GM19455 (cell line): Measurements from ENCODE around the gene COL1A1.

ENCODE experiments used
- ATAC-seq: cut with Tn5 transposase; IDR thresholded peaks from one replicate; pipeline ENCODE4 v1.9.1; 2021; ENCODE audit not compliant: unreplicated experiment

COL1A1 gene

DNA sequence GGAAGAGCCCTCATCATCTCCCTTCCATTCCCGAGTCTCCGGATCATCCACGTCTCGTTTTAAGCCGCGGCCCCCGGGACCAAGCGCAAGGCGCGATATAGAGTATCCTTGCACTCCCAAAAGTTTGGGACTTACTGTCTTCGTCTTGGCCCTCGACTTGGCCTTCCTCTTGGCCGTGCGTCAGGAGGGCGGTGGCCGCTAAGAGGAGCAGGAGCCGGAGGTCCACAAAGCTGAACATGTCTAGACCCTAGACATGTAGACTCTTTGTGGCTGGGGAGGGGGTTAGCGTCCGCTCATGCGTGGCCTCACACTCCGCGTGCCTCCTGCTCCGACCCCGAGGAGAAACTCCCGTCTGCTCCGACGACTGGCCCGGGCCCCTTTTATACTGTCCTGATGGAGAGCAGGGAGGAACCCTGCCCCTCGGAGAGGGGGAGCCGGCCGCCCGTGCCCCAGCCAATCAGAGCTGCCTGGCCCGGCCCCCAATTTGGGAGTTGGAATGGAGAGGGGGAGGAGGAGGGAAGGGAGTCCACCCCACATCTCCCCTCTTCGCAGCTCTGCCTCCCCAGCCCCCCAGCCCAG, at the start of gene COL1A1:
Gene COL1A1 (minus strand): TSS at position 356 of the 579 bp plus-strand sequence. CDS start 118 bp downstream, at position 238.
- ATAC-seq = no peak

- no peak for ATAC-seq
Observed at GRCh38 chr17:50248255-50248654, 46.8 kb upstream of the COL1A1 start.

DNA sequence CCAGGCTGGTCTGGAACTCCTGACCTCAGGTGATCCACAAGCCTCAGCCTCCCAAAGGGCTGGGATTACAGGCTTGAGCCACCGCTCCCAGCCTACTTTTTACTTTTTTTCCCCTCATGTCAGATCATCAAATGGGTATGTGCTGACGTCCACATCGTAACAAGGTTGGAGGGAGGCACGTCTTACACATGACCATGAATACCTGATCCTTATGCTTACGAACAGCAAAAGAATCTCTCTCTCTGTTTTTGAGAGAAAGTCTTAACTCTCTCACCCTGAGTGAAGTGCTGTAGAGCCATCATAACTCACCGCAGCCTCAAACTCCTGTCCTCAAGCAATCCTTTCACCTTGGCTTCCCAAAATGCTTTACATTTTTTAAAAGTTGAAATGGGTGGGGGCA, 43.3 kb upstream of the COL1A1 start:
- no peak for ATAC-seq

- ATAC-seq = no peak
Observed at GRCh38 chr17:50241431-50241830, 40.0 kb upstream of the COL1A1 start.

- no peak for ATAC-seq
Observed at GRCh38 chr17:50240851-50241250, 39.4 kb upstream of the COL1A1 start.

- no peak for ATAC-seq
Observed at GRCh38 chr17:50239937-50240336, 38.5 kb upstream of the COL1A1 start.

DNA sequence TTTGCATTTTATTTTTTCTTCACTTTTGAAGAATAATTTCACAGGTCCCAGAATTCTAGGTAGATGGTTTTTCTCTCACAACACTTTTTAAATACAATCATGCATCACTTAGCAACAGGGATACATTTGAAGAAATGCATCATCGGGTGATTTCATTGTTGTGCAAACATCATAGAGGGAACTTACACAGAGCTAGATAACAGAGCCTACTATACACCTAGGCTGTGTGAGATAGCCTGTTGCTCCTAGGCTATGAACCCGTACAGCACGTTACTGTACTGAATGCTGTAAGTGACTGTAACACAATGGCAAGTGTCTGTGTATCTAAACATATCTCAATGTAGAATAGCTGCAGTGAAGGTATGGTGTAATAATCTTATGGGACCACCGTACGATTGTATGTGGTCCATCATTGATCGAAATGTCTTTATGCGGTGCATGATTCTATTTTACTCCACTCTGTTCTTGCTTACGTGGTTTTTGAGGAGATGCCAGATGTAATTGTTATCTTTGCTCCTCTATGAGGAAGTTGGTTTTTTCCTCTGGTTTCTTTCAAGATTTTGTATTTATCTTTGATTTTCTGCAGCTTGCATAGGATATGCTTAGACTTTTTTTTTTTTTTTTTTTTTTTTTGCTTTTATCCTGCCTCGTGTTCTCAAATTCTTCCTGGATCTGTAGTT, 37.3 kb upstream of the COL1A1 start:
- no peak for ATAC-seq

DNA sequence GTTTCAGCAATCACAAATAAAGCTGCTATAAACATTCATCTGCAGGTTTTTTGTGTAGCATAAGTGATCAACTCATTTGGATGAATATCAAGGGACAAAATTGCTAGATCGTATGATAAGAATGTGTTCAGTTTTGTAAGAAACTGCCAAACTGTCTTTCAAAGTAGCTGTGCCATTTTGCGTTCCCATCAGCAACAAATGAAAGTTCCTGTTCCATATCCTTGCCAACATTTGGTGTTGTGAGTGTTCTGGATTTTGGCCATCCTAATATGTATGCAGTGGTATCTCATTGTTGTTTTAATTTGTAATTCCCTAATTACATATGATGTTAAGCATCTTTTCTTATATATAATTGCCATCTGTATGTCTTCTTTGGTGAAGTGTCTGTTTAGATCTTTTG, 36.5 kb upstream of the COL1A1 start:
- ATAC-seq = no peak

DNA sequence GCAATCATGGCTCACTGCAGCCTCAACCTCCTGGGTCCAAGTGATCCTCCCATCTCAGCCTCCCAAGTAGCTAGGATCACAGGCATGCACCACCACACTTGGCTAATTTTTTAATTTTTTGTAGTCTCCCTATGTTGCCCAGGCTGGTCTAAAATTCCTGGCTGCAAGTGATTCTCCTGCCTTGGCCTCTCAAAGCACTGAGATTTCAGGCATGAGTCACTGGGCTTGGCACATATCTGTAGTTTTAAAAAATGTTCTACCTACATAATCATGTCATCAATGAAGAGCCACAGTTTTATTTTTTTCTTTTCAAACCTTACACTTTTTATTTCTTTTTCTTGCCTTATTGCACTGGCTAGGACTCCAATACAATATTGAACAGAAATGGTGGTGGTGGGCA, 33.1 kb upstream of the COL1A1 start:
- no peak for ATAC-seq

DNA sequence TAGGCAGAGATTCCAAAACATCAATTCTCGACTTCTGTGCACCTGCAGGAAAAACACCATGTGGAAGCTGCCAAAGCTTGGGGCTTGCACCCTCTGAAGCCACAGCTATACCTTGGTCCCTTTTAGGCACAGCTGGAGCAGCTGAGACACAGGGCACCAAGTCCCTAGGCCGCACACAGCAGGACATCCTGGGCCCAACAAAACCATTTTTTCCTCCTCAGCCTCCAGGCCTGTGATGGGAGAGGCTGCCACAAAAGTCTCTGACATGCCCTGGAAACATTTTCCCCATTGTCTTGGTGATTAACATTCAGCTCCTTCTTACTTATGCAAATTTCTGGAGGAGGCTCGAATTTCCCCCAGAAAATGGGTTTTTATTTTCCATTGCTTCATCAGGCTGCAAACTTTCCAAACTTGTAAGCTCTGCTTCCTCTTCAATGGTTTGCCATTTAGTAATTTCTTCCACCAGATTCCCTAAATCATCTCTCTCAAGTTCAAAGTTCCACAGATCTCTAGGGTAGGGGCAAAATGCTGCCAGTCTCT, 24.3 kb upstream of the COL1A1 start:
- no peak for ATAC-seq

DNA sequence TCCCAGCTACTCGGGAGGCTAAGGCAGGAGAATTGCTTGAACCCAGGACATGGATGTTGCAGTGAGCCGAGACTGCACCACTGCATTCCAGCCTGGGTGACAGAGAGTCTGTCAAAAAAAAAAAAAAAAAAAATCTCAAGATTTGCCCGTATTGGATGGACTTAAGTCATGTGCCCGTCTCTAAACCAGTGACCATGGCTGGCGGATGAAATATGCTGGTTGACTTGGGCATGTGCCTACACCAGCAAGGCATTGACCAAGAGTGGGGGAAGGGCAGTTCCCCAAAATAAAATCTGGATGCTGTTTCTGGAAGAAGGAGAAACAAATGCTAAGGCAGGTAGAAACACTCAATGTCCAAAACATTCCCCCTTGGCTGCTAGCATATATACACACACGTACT, 21.5 kb upstream of the COL1A1 start:
- ATAC-seq = no peak

DNA sequence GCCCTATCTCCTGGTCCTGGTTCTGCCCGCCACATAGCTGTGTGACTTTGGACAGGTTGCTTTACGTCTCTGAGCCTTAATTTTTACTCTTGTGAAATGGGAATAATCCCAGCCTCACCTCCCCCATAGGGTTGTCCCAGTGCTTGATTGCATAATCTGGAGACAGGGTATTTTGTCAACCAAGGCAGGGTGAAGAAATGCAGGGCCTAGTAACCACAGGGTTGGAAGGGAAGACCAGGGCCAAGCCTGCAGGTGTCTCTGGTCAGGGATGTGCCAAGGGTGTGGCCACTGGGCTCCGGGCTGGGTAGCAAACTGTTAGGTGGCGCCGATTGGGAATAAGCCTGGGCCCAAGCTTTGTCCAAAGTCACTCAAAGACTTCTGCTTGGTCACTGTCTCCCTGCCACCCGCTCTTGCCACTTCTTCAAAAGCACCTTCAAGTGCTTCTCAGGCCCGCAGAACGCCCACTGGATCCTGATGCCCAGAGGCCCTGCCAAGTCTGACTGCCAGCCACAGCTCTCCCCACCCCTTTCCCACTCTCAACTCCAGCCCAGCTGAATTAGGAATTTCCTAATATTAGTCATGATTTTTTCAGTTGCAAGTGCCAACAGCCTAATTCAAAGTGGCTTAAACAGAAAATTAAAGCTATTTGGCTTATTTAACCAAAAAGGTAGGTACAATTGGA, 20.6 kb upstream of the COL1A1 start:
- ATAC-seq = no peak

DNA sequence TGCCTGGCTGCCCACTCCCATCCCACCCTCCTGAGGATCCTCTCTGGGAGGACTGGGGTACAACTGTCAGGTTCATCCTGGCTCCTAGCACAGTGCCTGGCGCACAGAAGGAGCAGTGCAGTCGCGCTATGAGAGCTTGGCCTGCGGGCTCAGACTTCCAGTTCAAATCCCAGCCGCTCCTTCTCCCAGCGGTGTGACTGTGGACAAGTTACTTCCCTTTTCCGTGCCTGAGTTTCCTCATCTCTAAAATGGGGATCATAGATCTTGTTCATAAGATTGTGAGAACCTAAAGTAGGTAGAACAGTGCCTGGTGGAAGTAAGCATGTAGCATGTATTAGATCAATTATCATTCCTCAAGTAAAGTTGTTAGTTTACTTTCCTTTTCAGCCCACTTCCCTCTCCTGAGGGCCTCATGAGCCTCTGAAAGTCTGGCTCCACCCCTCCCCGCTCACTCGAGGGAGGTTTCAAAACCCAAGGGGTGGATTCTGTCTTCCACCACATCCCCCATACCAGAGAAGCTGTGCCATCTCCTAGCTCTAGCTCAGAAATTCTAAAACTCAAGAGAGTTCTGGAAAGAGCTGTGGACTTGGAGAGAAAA, 19.9 kb upstream of the COL1A1 start:
- no peak for ATAC-seq

DNA sequence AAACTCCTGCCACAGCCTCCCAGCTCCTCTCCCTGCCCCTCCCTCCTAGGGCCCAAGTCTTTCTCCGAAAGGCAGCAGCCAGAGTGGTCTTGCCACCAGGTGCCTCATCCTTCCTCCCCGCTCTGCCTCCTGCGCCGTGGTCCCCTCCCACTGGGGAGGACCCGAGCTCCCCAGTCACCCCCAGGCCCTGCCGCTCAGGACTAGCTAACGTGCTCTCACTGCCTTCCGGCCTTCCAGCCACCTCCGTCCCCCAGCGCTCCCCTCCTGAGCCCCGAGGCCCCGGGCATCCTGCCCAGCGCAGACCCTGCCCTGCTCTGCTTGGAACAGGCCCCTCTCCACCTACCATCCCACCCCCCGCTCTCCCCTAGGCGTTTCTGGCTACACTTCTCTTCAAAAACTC, 19.4 kb upstream of the COL1A1 start:
- ATAC-seq = no peak

- ATAC-seq = no peak
Observed at GRCh38 chr17:50219939-50220465, 18.6 kb upstream of the COL1A1 start.

- ATAC-seq = no peak
Observed at GRCh38 chr17:50219342-50219741, 17.9 kb upstream of the COL1A1 start.

DNA sequence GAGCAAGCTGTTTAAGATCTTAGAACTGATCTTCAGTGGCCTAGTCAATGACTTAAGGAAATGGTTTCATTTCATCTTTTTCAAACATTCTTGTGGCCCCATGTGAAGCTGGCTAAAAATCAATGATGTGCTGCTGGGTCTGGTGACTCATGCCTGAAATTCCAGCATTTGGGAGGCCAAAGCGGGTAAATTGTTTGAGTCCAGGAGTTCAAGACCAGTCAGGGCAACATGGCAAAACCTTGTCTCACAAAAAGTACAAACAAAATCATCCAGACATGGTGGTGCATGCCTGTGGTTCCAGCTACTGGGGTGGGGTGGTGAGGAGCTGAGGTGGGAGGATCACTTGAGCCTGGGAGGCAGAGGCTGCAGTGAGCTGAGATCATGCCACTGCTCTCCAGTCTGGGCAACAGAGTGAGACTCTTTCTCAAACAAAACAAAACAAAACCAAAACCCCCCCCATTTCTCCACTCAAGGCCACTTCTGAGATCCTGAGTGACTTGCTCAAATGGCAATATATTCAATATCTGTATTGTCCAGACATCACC, 17.4 kb upstream of the COL1A1 start:
- no peak for ATAC-seq

- no peak for ATAC-seq
Observed at GRCh38 chr17:50218071-50218759, 16.8 kb upstream of the COL1A1 start.

GRCh38 chr17:50217591-50217990, 16.2 kb upstream of the COL1A1 start:
- no peak for ATAC-seq

DNA sequence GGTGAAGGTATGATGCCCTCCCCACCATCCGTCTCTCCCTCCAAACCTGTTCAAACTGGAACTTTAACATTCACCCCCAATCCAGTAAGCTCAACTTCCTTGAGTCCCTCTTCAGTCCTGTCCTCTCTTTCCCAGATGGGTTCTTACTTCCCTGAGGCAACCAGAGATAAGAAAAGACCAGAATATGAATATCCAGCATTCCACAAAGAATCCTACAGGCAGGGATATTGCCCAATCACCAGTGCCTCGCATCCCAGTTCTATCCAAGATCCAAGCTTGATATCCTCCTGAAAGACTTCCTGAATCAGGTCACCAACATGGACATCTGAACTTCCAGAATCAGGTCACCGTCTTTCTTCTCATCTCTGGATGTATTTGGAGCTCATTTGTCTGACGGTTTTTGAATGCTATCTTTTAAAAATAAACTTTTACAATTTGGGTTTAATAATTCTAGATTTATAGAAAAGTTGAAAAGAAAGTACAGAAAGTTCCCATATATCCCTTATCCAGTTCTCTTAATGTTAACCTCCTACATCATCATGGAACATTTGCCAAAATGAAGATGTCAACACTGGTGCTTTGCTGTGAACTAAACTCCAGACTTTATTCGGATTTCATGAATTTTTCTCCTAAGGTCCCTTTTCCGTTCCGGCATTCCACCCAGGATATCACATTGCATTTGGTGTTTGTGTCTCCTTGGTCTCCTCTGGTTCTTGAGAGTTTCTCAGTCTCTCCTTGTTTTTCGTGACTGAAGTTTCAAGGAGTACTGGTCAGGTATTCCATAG, 13.7 kb upstream of the COL1A1 start:
- no peak for ATAC-seq
